ENCODE measurements around the gene FAM9A. TPM values are rescaled to one million over a fixed set of nuclear protein-coding genes. Genes with fewer than 3 reads are reported as not detected.

Gene FAM9A
- polyA plus RNA-seq, 3 donors from 2014 or later = not detected

Other genes starting within 250 kb of the FAM9A start
- not detected for gene ANOS1, start 69.2 kb downstream of the FAM9A start, polyA plus RNA-seq
- gene FAM9B, start 232.7 kb upstream of the FAM9A start, polyA plus RNA-seq = 1 to 10 TPM in 1 of 3 donors, under 1 TPM in 1, not detected in 1; 0.20 to 2.5 TPM